SK-N-SH (cell line): Measurements from ENCODE around the gene WIPI1. TPM values are rescaled to one million over a fixed set of nuclear protein-coding genes. Genes with fewer than 3 reads are reported as not detected.

Experiments used
- CTCF ChIA-PET: fragments of 300-600, 350-600 bp; formaldehyde crosslinking; extraction: SDS; loops from one replicate; lab custom pipeline; 2021; lab: Yijun Ruan, JAX
- POLR2A ChIA-PET: fragments of 350-600 bp; sonication (Branson Sonifier 250); formaldehyde crosslinking; extraction: SDS; loops from one replicate; lab custom pipeline; 2020; ENCODE audit warnings: antibody characterized with exemption, inconsistent platforms; lab: Yijun Ruan, JAX
- DNase-seq: peaks from one replicate; pipeline ENCODE4 v3.0.0; 2012
- H2AFZ ChIP-seq: fragments of 200-600 bp; sonication (generic); 2 replicates; pipeline ENCODE4 v1.8.1; 2016; ENCODE audit warnings: antibody characterized with exemption, mild to moderate bottlenecking, low read depth
- H3F3A ChIP-seq: fragments of 200-600 bp; sonication (generic); replicated peaks from 2 replicates; pipeline ENCODE3; 2016; ENCODE audit warnings: antibody characterized with exemption, mild to moderate bottlenecking; ENCODE audit not compliant: insufficient read depth
- H3K27ac ChIP-seq, 2 experiments: fragments of 200-500 bp in 1 of 2; fragments of 200-600 bp in 1 of 2; sonication (Bioruptor generic) in 1 of 2; sonication (generic), shearing (Covaris generic) in 1 of 2; 2 replicates each; pipeline versions ENCODE4 v1.5.1 to v1.6.1; 2014 to 2016; ENCODE audit warnings: low read depth in 2 of 2, inconsistent platforms in 1 of 2, low read length in 1 of 2, mild to moderate bottlenecking in 1 of 2, mixed read lengths in 1 of 2
- H3K27me3 ChIP-seq: fragments of 200-600 bp; sonication (generic), shearing (Covaris generic); 2 replicates; pipeline ENCODE4 v1.6.1; 2016; ENCODE audit warnings: mixed run types; ENCODE audit not compliant: insufficient read depth
- H3K36me3 ChIP-seq, 2 experiments: fragments of 200-500 bp in 1 of 2; fragments of 200-600 bp in 1 of 2; sonication (Bioruptor generic) in 1 of 2; sonication (generic) in 1 of 2; replicated peaks in 1 of 2; 2 replicates each; pipeline versions ENCODE3 to v1.5.1; 2014 to 2016; ENCODE audit warnings: low read length in 1 of 2, mild to moderate bottlenecking in 1 of 2; ENCODE audit not compliant: insufficient read depth in 2 of 2, control insufficient read depth in 1 of 2
- H3K4me1 ChIP-seq, 2 experiments: fragments of 200-500 bp in 1 of 2; fragments of 200-600 bp in 1 of 2; sonication (Bioruptor generic) in 1 of 2; sonication (generic), shearing (Covaris generic) in 1 of 2; 2 replicates each; pipeline versions ENCODE4 v1.5.1 to v1.6.1; 2014 to 2016; ENCODE audit warnings: low read depth in 1 of 2, low read length in 1 of 2, mixed run types in 1 of 2; ENCODE audit not compliant: insufficient read depth in 2 of 2, control insufficient read depth in 1 of 2
- H3K4me2 ChIP-seq: fragments of 200-600 bp; sonication (generic), shearing (Covaris generic); 2 replicates; pipeline ENCODE4 v1.6.1; 2017; ENCODE audit warnings: mixed run types
- H3K4me3 ChIP-seq, 2 experiments: fragments of 200-500 bp in 1 of 2; fragments of 200-600 bp in 1 of 2; sonication (Bioruptor generic) in 1 of 2; sonication (generic), shearing (Covaris generic) in 1 of 2; 2 replicates each; pipeline versions ENCODE4 v1.5.1 to v1.8.1; 2014 to 2016; ENCODE audit warnings: low read depth in 2 of 2, inconsistent platforms in 1 of 2, low read length in 1 of 2, mild to moderate bottlenecking in 1 of 2, mixed read lengths in 1 of 2, moderate library complexity in 1 of 2
- H3K79me2 ChIP-seq: fragments of 200-600 bp; sonication (generic); 2 replicates; pipeline ENCODE4 v1.8.1; 2017; ENCODE audit warnings: mild to moderate bottlenecking; ENCODE audit not compliant: insufficient read depth
- H3K9ac ChIP-seq: fragments of 200-600 bp; sonication (generic); 2 replicates; pipeline ENCODE4 v1.6.1; 2017; ENCODE audit warnings: mixed run types
- H3K9me2 ChIP-seq: fragments of 200-600 bp; sonication (generic); 2 replicates; pipeline ENCODE4 v1.6.1; 2017; ENCODE audit warnings: mixed run types
- H3K9me3 ChIP-seq: fragments of 200-600 bp; sonication (generic); 2 replicates; pipeline ENCODE4 v1.6.1; 2017; ENCODE audit warnings: mixed run types, mild to moderate bottlenecking, moderate library complexity
- H4K20me1 ChIP-seq: fragments of 200-600 bp; sonication (generic); 2 replicates; pipeline ENCODE4 v1.6.1; 2017; ENCODE audit warnings: mild to moderate bottlenecking, mixed run types; ENCODE audit not compliant: insufficient read depth
- CTCF ChIP-seq: fragments of 200-600 bp; sonication (generic); IDR thresholded peaks from 2 replicates; pipeline ENCODE4 v1.6.1; 2017; ENCODE audit warnings: antibody characterized with exemption, mild to moderate bottlenecking, moderate library complexity
- IRF3 ChIP-seq: fragments of 150-350 bp; IDR thresholded peaks from 2 replicates; pipeline ENCODE4 v1.6.1; 2016; ENCODE audit warnings: mild to moderate bottlenecking, low read depth, low read length
- MXI1 ChIP-seq: IDR thresholded peaks from 2 replicates; pipeline ENCODE4 v1.6.1; 2012; ENCODE audit warnings: mild to moderate bottlenecking, low read depth, low read length, improper control_type of control experiment
- POLR2AphosphoS5 ChIP-seq: IDR thresholded peaks from 2 replicates; pipeline ENCODE4 v1.6.1; 2012; ENCODE audit warnings: low read depth, low read length
- SMC3 ChIP-seq: IDR thresholded peaks from 2 replicates; pipeline ENCODE4 v1.6.1; 2012; ENCODE audit warnings: low read depth, low read length, improper control_type of control experiment
- TAF1 ChIP-seq: IDR thresholded peaks from 2 replicates; pipeline ENCODE4 v1.6.1; 2012; ENCODE audit warnings: low read depth, mild to moderate bottlenecking, low read length, moderate library complexity, borderline replicate concordance
- TEAD4 ChIP-seq: IDR thresholded peaks from 2 replicates; pipeline ENCODE4 v1.4.0; 2012; ENCODE audit warnings: mild to moderate bottlenecking, borderline replicate concordance; ENCODE audit not compliant: insufficient read depth
- USF1 ChIP-seq: IDR thresholded peaks from 2 replicates; pipeline ENCODE4 v1.4.0; 2012; ENCODE audit warnings: low read depth, borderline replicate concordance
- ZBTB33 ChIP-seq: IDR thresholded peaks from 2 replicates; pipeline ENCODE4 v1.4.0; 2012; ENCODE audit warnings: low read depth, borderline replicate concordance
- WGBS: methylation state at CpG from one replicate; pipeline ENCODE4 v1.1.6; 2017; ENCODE audit warnings: low lambda C conversion rate; 5-methylcytosine and 5-hydroxymethylcytosine counted together
- polyA plus RNA-seq, 3 experiments: library from polyadenylated mRNA; depleted of rRNA; stranded (reverse); fragments of >200 nt; gene quantifications; 2 replicates each; pipeline ENCODE4 v1.2.3, GENCODE V29; 2012

WIPI1 gene
- polyA plus RNA-seq, 1 of the 3 experiments (the other 2 are of a cell fraction), result 52.7 TPM

- 90% methylated on average over 6 of the region's 6 CpGs for WGBS
Observed at GRCh38 chr17:68435361-68435760, 21.9 kb downstream of the WIPI1 start.

More at GRCh38 chr17:68435361-68435760, 21.9 kb downstream of the WIPI1 start:
- H3K4me1 ChIP-seq, result peaks cover 0 to 10% of the 10 kb centered on the region in 2 experiments; a peak in 2 of 4 replicates
- DNase-seq, result no peak
- no peak overlapping the region for H3K4me3 ChIP-seq
- H3K4me2 ChIP-seq, result no peak overlapping the region
- CTCF ChIA-PET, result interaction anchor here (0.7 to 7.8 kb wide), 45 partner anchors 9 to 325 kb away, joined by 3 to 80 read pairs (median 5); partner anchors contain the start of genes AMZ2, ARSG, SLC16A6 and WIPI1
- H3K9ac ChIP-seq, result no peak overlapping the region
- H3K36me3 ChIP-seq, result peaks cover 41 to 58% of the 10 kb centered on the region in 2 experiments
- no peaks in the 10 kb centered on the region for H3K79me2 ChIP-seq
- no peaks in the 10 kb centered on the region for H3K9me2 ChIP-seq
- H3K27me3 ChIP-seq, result no peaks in the 10 kb centered on the region
- no peak overlapping the region for H2AFZ ChIP-seq
- H4K20me1 ChIP-seq, result no peaks in the 10 kb centered on the region
- TF ChIP-seq MXI1, result no peak
- TF ChIP-seq SMC3, result no peak
- no peak for TF ChIP-seq ZBTB33
- no peak for TF ChIP-seq USF1
- no peak for TF ChIP-seq POLR2AphosphoS5
- TF ChIP-seq CTCF, result no peak
- TF ChIP-seq IRF3, result no peak
- no peak for TF ChIP-seq TAF1
- TF ChIP-seq TEAD4, result no peak
- TF ChIP-seq, all 33 proteins: peak for 0
- POLR2A ChIA-PET, result no interaction called here
- Histone ChIP-seq H3K9me3 (no peaks in the 10 kb centered on the region), H3F3A (no peaks in the 10 kb centered on the region), H3K27ac (no peak overlapping the region)
